ENCODE data around the gene OR2A5.
"Not testable (repeated sequence)": the region's sequence is repeated elsewhere in the genome, so short reads cannot be mapped to it uniquely, and the experiment has no call there.

Gene OR2A5

DNA sequence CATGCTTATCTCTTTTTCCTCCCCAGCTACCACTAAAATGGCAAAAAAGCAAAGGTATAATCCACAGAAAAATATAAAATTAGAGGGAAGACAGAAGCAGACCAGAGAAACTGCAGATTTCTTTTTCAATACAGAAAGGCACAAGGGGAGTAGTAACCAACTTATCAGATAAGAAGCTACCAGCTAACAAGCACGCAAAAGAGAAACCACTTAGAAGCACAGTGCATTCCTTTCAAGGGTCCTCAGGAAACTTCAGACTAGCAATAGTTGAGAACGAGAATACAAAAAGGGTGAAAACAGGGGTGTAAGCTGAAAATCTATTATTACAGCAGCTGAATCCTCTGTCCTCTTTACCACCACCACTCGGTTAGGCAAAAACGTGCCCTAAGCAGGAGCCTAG is 9.9 kb upstream of the OR2A5 start:
- Histone ChIP-seq H3K36me3 (ENCODE audit: insufficient read depth) (no peaks in the 10 kb centered on the region), H3K4me1 (ENCODE audit: low read depth, poor library complexity, severe bottlenecking) (no peaks in the 10 kb centered on the region), H3K27me3 (ENCODE audit: insufficient read depth, low read depth) (no peaks in the 10 kb centered on the region), H3K27ac (no peak overlapping the region), H3K9ac (no peak overlapping the region), H3K4me3 (IDR thresholded peaks at IDR 0.05; ENCODE audit: insufficient read depth, low read depth, low read length) (no peak overlapping the region), H3K4me2 (no peak overlapping the region), H3K79me2 (ENCODE audit: insufficient read depth, low read depth) (no peaks in the 10 kb centered on the region), H4K20me1 (ENCODE audit: insufficient read depth) (no peaks in the 10 kb centered on the region), H2AFZ (ENCODE audit: low read depth) (no peak overlapping the region)
- TF ChIP-seq, protein P1, sequence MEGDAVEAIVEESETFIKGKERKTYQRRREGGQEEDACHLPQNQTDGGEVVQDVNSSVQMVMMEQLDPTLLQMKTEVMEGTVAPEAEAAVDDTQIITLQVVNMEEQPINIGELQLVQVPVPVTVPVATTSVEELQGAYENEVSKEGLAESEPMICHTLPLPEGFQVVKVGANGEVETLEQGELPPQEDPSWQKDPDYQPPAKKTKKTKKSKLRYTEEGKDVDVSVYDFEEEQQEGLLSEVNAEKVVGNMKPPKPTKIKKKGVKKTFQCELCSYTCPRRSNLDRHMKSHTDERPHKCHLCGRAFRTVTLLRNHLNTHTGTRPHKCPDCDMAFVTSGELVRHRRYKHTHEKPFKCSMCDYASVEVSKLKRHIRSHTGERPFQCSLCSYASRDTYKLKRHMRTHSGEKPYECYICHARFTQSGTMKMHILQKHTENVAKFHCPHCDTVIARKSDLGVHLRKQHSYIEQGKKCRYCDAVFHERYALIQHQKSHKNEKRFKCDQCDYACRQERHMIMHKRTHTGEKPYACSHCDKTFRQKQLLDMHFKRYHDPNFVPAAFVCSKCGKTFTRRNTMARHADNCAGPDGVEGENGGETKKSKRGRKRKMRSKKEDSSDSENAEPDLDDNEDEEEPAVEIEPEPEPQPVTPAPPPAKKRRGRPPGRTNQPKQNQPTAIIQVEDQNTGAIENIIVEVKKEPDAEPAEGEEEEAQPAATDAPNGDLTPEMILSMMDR (conservative IDR thresholded peaks at IDR 0.05; ENCODE audit: low read depth, low read length) = no peak

DNA sequence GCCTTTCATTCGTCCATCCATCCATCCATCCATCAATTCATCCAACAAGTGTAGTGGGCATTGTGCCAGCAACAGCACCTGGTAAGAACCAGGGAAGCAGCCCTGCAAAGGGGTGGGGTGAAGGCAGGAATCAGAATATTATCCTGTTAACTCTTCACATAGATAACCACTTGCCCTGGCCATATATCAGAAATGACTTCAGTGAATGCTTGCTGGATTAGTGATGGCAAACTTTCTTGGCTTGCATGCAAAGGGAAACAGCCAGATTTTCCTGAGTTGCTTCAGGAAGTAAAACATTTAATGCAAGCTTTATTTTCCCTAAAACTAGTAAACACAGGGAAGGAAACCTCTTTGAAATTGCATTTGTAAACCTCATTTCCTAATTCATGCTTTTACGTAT is 743 bp downstream of the OR2A5 start:
- Histone ChIP-seq H3K9ac (no peak overlapping the region), H3K4me1 (ENCODE audit: low read depth, poor library complexity, severe bottlenecking) (no peaks in the 10 kb centered on the region), H3K27ac (no peak overlapping the region), H3K27me3 (ENCODE audit: insufficient read depth, low read depth) (no peaks in the 10 kb centered on the region), H3K79me2 (ENCODE audit: insufficient read depth, low read depth) (no peaks in the 10 kb centered on the region), H2AFZ (ENCODE audit: low read depth) (no peak overlapping the region), H3K4me2 (no peak overlapping the region), H4K20me1 (ENCODE audit: insufficient read depth) (no peaks in the 10 kb centered on the region), H3K36me3 (ENCODE audit: insufficient read depth) (no peaks in the 10 kb centered on the region), H3K4me3 (IDR thresholded peaks at IDR 0.05; ENCODE audit: insufficient read depth, low read depth, low read length) (no peak overlapping the region)
- TF ChIP-seq, protein P1 (conservative IDR thresholded peaks at IDR 0.05; ENCODE audit: low read depth, low read length) = no peak

DNA sequence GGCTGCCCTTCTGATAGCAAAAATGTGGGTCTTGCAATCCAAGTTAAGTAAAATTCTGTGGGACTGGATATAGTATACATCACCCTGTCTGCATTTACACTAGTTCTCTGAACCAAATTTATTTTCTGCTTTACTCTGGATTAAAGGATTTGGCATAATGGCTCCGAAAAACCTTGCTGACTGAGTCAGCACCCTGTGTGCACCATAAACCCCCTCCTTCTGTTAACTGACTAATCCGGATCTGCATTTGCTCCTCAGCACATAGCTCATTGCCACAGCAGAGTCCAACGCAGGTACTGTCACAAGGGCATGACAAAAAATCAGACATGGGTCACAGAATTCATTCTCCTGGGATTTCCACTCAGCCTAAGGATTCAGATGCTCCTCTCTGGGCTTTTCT is 1.3 kb downstream of the OR2A5 start:
- Histone ChIP-seq H3K27me3 (ENCODE audit: insufficient read depth, low read depth) (no peaks in the 10 kb centered on the region), H3K27ac (no peak overlapping the region), H3K4me1 (ENCODE audit: low read depth, poor library complexity, severe bottlenecking) (no peaks in the 10 kb centered on the region), H4K20me1 (ENCODE audit: insufficient read depth) (no peaks in the 10 kb centered on the region), H3K79me2 (ENCODE audit: insufficient read depth, low read depth) (no peaks in the 10 kb centered on the region), H3K36me3 (ENCODE audit: insufficient read depth) (no peaks in the 10 kb centered on the region), H3K9ac (no peak overlapping the region), H3K4me3 (IDR thresholded peaks at IDR 0.05; ENCODE audit: insufficient read depth, low read depth, low read length) (no peak overlapping the region), H3K4me2 (no peak overlapping the region), H2AFZ (ENCODE audit: low read depth) (no peak overlapping the region)
- TF ChIP-seq, protein P1 (conservative IDR thresholded peaks at IDR 0.05; ENCODE audit: low read depth, low read length) = no peak

DNA sequence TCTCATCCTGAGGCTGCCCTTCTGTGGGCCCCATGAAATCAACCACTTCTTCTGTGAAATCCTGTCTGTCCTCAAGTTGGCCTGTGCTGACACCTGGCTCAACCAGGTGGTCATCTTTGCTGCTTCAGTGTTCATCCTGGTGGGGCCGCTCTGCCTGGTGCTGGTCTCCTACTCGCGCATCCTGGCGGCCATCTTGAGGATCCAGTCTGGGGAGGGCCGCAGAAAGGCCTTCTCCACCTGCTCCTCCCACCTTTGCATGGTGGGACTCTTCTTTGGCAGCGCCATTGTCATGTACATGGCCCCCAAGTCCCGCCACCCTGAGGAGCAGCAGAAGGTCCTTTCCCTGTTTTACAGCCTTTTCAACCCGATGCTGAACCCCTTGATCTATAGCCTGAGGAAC is 2.1 kb downstream of the OR2A5 start:
- not testable (repeated sequence) for H3K4me3 ChIP-seq (IDR thresholded peaks at IDR 0.05; ENCODE audit: insufficient read depth, low read depth, low read length); H2AFZ ChIP-seq (ENCODE audit: low read depth)

DNA sequence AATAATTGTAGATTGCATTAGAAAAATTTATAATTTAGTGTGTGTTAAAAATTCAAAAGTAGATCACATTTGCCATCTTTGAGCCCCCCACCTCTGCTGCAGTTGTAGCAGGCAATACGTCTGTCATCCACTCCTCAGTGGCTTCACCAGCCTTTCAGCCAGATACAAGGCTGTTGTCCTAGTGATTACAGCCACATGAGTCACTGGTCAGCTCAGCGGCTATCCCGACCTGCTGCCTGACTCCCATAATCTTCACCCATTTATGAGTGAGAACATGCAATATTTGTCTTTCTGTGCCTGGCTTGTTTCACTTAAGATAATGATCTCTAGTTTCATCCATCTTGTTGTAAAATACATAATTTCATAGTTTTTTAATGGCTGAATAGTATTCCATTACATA is 9.2 kb downstream of the OR2A5 start:
- TF ChIP-seq, protein P1 (conservative IDR thresholded peaks at IDR 0.05; ENCODE audit: low read depth, low read length) = no peak
- no peaks in the 10 kb centered on the region for H3K36me3 ChIP-seq (ENCODE audit: insufficient read depth)
- H3K4me2 ChIP-seq = no peak overlapping the region
- no peaks in the 10 kb centered on the region for H3K27me3 ChIP-seq (ENCODE audit: insufficient read depth, low read depth)
- no peaks in the 10 kb centered on the region for H3K79me2 ChIP-seq (ENCODE audit: insufficient read depth, low read depth)
- no peaks in the 10 kb centered on the region for H3K4me1 ChIP-seq (ENCODE audit: low read depth, poor library complexity, severe bottlenecking)
- H4K20me1 ChIP-seq (ENCODE audit: insufficient read depth) = no peaks in the 10 kb centered on the region
- no peak overlapping the region for H3K9ac ChIP-seq
- H3K27ac ChIP-seq = no peak overlapping the region
- H2AFZ ChIP-seq (ENCODE audit: low read depth) = no peak overlapping the region
- no peak overlapping the region for H3K4me3 ChIP-seq (IDR thresholded peaks at IDR 0.05; ENCODE audit: insufficient read depth, low read depth, low read length)

More for the DNA sequence above, 2.1 kb downstream of the OR2A5 start:
- not testable (repeated sequence) for H3K27me3 ChIP-seq (ENCODE audit: insufficient read depth, low read depth); H3K36me3 ChIP-seq (ENCODE audit: insufficient read depth); H3K27ac ChIP-seq; H3K4me2 ChIP-seq; H3K79me2 ChIP-seq (ENCODE audit: insufficient read depth, low read depth); H3K9ac ChIP-seq; H4K20me1 ChIP-seq (ENCODE audit: insufficient read depth); H3K4me1 ChIP-seq (ENCODE audit: low read depth, poor library complexity, severe bottlenecking)

All from KMS-11 (cell line).